A204.1 (cell line): Measurements from ENCODE around the gene INHBB.

Experiments used
- FAIRE-seq: peaks from 2 replicates; lab custom pipeline; 2012; peaks lifted over from hg19 to GRCh38; lab: Jason Lieb, UNC

INHBB gene

DNA sequence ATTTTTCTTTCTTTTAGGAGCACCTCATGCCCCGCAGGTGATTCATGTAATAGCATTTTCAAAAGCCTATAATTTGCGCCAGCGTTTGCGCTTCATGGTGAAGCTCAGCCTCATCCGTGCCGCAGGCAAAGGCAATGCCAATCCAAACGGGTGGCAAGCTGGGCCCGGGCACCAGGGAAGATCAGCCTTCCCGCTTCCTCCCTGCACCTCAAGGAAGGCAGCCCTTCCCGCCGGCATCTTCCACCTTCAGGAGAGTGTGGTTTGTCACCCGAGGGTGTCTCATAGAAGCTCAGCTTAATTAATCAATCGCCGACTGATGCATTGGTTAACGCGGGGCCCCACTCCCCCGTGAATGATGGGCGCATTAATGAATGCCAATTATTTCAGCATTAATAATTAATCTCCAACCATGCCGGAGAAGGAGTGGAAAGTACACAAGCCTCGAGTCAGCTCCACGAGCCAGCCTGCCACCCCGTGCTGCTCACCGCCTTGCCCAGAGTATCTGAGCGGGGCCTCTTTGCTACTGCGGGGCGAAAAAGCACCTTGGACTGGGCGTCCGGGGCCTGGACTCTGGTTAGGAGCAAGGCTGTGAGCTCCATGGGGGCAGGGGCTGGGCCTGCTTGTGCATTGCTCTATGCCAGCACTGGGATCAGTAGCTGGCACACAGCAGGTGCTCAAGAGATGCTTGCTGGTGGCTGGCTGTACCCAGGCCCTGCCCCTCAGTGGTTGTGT lies 13.0 kb downstream of the INHBB start:
- FAIRE-seq = no peak

DNA sequence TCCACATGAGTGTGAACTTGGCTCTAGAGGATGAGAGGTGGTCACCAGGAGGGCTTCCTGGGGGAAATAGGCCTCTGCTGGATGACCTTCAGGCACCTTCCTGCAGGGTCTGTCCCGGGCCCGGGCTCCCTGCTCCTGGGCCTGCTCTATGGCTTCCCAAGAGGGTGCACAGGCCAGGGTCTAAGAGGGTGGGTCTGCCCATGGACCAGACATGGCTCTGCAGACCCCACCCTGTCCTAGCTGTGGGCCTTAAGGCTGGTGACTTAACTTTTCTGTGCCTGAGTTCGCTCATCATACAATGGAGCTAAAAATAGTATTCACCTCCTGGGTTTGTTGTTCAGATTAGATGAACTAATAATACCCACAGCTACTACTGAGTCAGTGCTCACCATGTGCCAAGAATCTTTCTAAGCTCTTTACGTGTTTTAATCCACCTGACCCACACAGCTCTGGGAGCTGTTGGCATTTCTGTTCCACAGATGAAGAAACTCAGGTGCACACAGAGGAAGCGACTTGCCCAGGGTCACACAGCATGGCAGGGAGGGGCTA lies 14.4 kb downstream of the INHBB start:
- no peak for FAIRE-seq

- no peak for FAIRE-seq
Observed at GRCh38 chr2:120362926-120363325, 17.0 kb downstream of the INHBB start.

- no peak for FAIRE-seq
Observed at GRCh38 chr2:120365236-120365793, 19.4 kb downstream of the INHBB start.

DNA sequence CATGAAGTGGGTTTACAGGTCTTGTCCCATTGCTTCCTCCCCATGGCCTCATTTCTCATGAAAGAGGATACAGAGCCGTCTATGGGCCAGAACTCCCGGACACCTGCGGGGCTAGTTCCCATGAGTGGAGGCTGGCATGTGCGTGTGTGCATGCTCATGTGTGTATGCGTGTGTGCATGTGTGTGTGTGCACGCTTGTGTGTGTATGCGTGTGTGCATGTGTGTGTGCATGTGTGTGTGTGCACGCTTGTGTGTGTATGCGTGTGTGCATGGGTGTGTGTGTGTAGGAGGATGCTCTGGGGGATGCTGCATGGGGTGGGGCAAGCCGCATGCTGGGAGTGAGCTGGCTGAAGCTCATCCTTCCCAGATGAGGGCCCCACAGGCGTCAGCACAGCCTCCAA lies 20.8 kb downstream of the INHBB start:
- FAIRE-seq = no peak

GRCh38 chr2:120367221-120367620 lies 21.3 kb downstream of the INHBB start:
- FAIRE-seq = no peak

- FAIRE-seq = no peak
Observed at GRCh38 chr2:120367649-120368048, 21.7 kb downstream of the INHBB start.

- FAIRE-seq = no peak
Observed at GRCh38 chr2:120368086-120368485, 22.1 kb downstream of the INHBB start.

DNA sequence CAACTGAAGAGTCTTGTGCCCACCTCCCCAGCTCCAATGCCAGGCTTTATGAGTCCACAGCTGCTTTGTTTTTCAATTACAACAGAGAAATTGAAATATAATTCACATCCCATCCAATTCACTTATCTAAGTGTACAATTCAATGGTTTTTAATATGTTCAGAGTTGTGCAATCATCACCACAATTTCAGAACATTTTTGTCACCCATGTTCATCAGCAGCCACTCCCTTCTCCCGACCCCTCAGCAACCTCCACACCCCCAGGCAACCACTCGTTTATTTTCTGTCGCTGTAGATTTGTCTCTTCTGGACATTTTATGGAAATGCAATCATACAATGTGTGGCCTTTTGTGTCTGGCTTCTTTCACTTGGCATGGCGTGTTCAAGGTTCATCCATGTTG lies 23.3 kb downstream of the INHBB start:
- FAIRE-seq = no peak

DNA sequence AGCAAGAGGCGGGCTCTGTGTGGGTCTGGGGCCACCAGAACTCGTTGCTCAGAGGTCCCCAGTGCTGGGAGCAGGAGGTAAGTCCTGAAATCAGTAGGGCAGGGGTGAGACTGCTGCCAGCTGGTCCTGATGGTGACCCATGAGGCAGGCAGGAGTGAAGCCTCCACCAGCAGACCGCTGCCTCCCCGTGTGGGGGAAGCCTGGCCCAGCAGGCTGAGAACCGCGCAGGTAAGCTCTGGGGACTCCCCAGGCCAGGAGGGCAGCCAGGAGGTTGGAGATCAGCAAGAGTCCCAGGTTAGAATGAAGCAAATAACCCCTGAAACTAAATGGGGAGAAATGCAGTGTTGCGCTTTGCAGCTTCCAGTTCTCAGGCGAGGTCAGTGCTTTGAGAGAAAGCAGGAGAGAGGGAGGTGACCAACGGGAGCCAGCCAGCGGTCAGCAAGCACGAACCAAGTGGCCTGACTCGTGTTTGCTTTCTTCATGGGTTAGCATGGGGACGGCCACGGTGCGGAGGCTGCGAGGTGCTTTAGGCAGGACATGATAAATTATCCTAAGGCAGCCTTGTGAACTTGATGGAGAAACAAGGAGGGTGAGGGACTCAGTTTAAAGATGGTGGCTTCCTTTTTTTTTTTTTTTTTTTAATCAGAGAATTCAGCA lies 26.2 kb downstream of the INHBB start:
- no peak for FAIRE-seq

DNA sequence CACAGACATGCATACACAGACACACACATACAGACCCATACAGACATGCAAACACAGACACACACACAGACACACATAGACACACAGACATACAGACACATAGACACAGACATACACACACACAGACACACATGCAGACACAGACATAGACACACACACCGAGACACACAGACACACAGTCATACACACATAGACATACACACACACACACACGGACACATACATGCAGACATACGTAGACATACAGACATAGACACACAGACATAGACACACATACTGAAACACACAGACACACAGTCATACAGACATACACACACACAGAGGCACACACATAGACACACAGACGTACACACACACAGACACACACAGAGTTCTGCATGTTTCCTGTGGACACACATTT lies 26.9 kb downstream of the INHBB start:
- no peak for FAIRE-seq

DNA sequence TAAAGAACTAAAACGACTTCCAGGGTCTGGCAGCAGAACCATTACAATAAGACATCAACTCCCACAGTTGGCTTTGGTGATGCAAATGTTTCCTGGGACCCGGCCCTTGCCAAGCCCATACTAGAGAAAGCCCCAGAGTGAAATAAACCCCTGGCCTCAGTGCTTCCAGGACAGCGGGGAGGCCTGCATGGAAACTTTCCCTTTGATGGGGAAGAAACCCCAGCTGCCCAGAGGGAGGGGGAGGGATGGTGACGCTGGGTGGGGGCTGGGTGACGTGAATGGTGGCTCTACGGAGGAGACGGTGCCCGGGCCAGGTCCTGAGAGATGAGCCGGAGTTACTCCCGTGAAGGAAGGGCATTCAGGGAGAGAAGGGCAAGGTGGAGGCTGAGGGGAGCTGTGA lies 27.5 kb downstream of the INHBB start:
- no peak for FAIRE-seq

DNA sequence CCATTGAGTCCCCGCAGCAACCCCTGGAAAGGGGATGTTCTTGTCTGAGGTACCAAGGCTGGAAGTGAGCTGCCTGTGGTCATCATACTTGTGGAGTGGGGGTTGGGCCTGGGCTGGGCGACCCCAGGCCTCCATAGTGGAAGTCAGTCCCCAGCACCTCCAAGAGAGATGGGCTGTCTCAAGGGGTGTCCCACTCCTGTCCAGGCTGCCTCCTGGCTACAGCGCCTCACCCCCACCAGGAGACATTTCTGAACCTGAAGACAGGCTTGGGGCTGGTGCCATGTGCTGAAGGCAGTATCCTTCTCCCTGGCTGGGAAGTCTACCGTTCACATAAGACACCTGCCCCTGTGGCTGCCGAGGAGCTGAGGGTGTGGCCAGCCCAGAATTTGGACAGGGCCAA lies 28.9 kb downstream of the INHBB start:
- FAIRE-seq = no peak

GRCh38 chr2:120375251-120376020 lies 29.5 kb downstream of the INHBB start:
- FAIRE-seq = no peak

DNA sequence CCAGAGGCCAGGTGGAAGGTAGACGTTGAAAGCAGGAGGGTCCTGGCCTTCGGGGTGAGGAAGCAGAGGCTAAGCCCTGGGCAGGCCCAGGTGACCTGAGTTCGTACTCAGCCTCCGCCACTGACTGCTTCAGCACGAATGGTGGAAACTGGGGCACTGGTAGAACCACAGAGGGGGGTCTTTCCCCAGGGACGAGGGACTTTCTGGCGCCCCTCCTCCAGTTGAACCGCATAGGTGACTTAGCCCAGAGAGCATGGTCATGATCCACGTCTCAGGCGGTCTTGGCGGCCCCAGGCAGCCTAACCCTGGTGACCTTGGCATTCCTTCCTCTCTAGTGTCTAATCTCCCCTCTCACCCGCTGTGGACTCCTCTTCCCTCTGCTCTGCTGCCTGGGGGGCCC lies 30.2 kb downstream of the INHBB start:
- FAIRE-seq = no peak

GRCh38 chr2:120376679-120377640 lies 31.0 kb downstream of the INHBB start:
- FAIRE-seq = no peak

DNA sequence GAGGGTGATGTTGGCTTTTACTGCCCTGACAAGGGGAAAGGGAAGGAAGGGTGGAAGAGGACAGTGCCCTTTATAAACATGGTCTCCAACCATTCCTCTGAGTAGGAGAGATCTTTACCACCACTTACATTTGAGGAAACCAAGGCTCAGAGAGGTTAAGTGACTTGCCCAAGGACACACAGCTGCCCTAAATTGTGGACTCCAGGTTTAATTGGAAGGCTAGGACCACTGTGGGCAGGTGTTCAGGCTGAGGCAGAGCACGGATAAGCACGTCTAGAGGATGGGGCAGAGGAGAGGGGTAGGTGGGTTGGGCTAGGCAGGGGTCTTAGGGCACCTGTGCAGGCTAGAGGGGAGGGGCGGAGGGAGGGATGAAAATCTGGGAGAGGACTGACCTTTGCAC lies 32.7 kb downstream of the INHBB start:
- no peak for FAIRE-seq

DNA sequence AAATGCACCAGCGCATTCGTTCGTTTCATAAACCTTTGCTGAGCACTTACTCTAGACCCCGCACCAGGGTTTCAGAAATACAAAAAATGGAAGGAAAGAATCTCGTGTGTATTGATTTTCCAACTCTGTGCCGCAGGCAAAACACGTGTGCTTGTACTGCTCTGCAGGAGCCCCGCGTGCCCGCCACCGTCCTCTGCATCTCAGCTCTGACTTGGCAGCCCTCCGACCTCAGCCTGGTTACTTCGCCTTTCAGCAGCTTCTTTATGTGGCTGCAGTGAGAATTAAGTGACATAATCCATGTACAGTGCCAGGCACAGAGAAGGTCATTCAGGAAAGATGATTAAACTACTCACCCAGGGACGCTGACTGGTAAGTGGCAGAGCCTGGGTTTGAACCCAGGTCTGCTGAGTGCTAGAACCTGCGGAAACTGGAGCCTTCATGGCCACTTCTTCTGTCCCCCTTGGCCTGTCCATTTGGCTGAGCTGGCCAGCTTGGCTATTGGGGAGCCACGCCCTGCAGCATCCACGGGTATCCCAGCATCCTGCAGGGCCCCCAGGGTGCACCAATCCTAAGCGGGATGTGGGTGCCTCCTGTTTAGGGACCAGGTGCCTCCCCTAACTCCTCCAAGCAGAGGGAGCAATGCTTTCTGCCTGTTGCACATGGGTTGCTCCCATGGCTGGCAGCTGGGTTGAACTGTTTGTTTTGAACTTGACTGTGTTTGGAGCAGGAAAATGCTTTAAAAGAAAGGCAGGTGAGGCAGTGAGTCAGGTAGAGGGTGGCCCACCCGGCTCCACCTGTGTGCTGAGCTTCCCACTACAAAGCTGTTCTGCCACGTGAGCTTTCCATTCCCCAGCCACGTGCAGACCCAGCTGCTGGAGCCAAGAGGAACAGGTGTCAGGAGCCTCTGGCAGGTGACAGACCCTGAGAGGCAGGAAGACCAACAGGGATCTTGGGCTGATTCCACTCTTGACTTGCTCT lies 34.3 kb downstream of the INHBB start:
- no peak for FAIRE-seq

DNA sequence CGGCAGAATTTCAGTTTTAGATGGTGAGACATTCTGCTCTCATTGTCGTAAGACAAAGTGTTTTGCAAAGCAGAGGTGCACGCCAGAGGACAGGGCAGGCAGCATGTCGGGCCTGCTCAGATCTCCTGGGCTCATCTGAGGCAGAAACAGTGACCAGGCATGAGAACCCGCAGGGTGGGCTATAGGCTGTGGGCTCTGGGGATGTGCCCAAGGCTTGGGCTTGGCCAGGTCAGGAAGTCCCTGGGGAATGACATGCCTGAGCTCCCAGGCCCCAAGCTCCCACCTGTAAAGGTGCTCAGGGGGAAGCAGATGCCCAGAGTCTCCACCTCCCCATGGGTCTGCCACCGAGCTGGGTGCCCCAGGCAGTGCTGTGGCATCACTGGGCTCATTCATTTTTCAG lies 35.3 kb downstream of the INHBB start:
- no peak for FAIRE-seq

DNA sequence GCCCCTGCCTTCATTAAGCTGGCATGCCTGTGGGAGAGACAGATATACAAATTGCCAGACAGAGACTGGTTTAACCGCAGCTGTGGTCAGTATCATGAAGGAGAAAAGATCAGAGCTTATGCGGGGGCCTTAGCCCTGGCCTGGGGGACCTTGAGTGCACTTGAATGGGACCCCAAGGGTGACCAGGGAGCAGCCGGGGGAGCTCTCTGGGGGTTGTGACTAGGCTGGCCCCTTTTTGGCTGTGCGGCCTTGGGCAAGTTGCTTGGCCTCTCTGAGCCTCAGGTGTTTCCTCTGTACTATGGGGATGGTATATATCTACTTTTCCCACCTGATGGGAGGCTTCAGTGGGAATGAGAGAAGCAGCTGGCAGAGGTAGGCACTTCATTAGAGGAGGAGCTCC lies 35.7 kb downstream of the INHBB start:
- no peak for FAIRE-seq
